ENCODE measurements around the gene BCL2. TPM values are rescaled to one million over a fixed set of nuclear protein-coding genes. Genes with fewer than 3 reads are reported as not detected.

Gene BCL2
- total RNA-seq, 1 experiment from 2014 or later: 1.5 TPM

DNA sequence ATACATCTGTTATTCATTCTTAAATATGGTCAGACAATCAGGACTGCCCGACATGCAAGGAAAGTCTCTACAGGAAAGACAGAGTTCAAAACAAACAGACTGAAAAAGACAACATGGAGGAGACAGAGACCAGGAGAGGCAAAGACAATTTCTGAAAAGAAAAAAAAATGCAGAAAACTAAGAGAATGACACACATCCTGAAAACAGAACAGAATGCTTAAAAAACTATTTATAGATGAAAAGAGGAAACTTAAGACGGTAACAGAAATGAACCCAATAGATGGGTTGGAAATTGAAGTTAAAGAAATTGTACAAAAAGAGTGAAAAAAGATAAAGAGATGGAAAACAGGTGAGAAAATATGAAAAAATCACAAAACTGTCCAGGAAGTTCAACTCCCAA, 95.7 kb downstream of the BCL2 start:
- no peaks in the 10 kb centered on the region for H3K36me3 ChIP-seq (ENCODE audit: low read depth, low read length)
- peaks cover 3% of the 10 kb centered on the region; the same call in 1 of the 2 replicates for H3K27me3 ChIP-seq (ENCODE audit: low read length)
- H3K79me2 ChIP-seq (ENCODE audit: low read length): no peaks in the 10 kb centered on the region
- no peaks in the 10 kb centered on the region for H3K9me3 ChIP-seq (ENCODE audit: low read length)
- ChIA-PET CTCF (no interaction called here), POLR2A (ENCODE audit: unreplicated experiment) (no interaction called here)
- BruUV-seq (replicated peaks): no TSS peak
- H3K4me1 ChIP-seq (ENCODE audit: insufficient read depth, low read length): no peaks in the 10 kb centered on the region
- H3K9me2 ChIP-seq (replicated peaks; ENCODE audit: low read length): no peaks in the 10 kb centered on the region
- no peaks in the 10 kb centered on the region for H3F3A ChIP-seq (ENCODE audit: low read length, unreplicated experiment)
- H2AFZ ChIP-seq (ENCODE audit: low read length): no peak overlapping the region
- TF ChIP-seq CTCF (conservative IDR thresholded peaks at IDR 0.05; ENCODE audit: low read depth, low read length) (no peak), EZH2 (IDR thresholded peaks at IDR 0.05; ENCODE audit: low read length, unreplicated experiment) (no peak), EZH2phosphoT487 (IDR thresholded peaks at IDR 0.05; ENCODE audit: borderline replicate concordance, low read length) (no peak)
- H3K4me3 ChIP-seq (ENCODE audit: low read length): no peak overlapping the region
- intact Hi-C loops (cut with micrococcal nuclease): no loop called here
- H4K20me1 ChIP-seq (ENCODE audit: low read length): no peaks in the 10 kb centered on the region
- H3K4me2 ChIP-seq (ENCODE audit: low read length): no peak overlapping the region
- DNase-seq (no peak), ATAC-seq (no peak)
- H3K9ac ChIP-seq (ENCODE audit: low read length): no peak overlapping the region
- no peak overlapping the region for H3K27ac ChIP-seq (ENCODE audit: low read length)

DNA sequence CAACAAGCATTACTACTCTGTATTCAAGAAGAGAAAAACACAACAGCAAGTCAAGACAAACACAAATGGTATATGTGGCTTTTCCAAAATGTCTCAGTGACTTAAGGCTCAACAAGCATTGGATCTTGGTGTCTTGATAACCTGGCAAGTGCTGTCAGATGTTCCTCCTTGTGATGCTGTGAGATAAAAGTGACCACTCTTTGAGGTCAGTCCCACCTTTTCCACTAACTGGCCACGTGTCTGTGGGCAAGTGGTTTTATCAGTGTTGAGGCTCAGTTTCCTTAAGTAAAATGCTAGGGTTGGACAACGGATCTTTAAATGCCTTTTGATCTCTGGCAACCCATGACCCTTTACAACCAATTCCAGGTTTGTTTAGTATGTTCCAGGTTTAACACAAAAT, 98.7 kb downstream of the BCL2 start:
- Histone ChIP-seq H3K9ac (ENCODE audit: low read length) (no peak overlapping the region), H3F3A (ENCODE audit: low read length, unreplicated experiment) (no peaks in the 10 kb centered on the region), H4K20me1 (ENCODE audit: low read length) (no peaks in the 10 kb centered on the region), H3K27me3 (ENCODE audit: low read length) (peaks cover 3% of the 10 kb centered on the region; the same call in 1 of the 2 replicates), H3K4me3 (ENCODE audit: low read length) (no peak overlapping the region), H3K27ac (ENCODE audit: low read length) (no peak overlapping the region), H3K79me2 (ENCODE audit: low read length) (no peaks in the 10 kb centered on the region), H3K9me2 (replicated peaks; ENCODE audit: low read length) (no peaks in the 10 kb centered on the region), H2AFZ (ENCODE audit: low read length) (no peak overlapping the region), H3K4me1 (ENCODE audit: insufficient read depth, low read length) (no peaks in the 10 kb centered on the region), H3K36me3 (ENCODE audit: low read depth, low read length) (no peaks in the 10 kb centered on the region), H3K4me2 (ENCODE audit: low read length) (no peak overlapping the region), H3K9me3 (ENCODE audit: low read length) (no peaks in the 10 kb centered on the region)
- BruUV-seq (replicated peaks): no TSS peak
- ATAC-seq (no peak), DNase-seq (no peak)
- no peak for TF ChIP-seq EZH2 (IDR thresholded peaks at IDR 0.05; ENCODE audit: low read length, unreplicated experiment)
- TF ChIP-seq CTCF (conservative IDR thresholded peaks at IDR 0.05; ENCODE audit: low read depth, low read length): no peak
- no peak for TF ChIP-seq EZH2phosphoT487 (IDR thresholded peaks at IDR 0.05; ENCODE audit: borderline replicate concordance, low read length)
- CTCF ChIA-PET: no interaction called here
- POLR2A ChIA-PET (ENCODE audit: unreplicated experiment): no interaction called here
- intact Hi-C loops (cut with micrococcal nuclease): no loop called here

- Histone ChIP-seq H3K4me1 (ENCODE audit: insufficient read depth, low read length) (no peaks in the 10 kb centered on the region), H3K4me3 (ENCODE audit: low read length) (no peak overlapping the region), H3K79me2 (ENCODE audit: low read length) (no peaks in the 10 kb centered on the region), H3K4me2 (ENCODE audit: low read length) (no peak overlapping the region), H3K9me2 (replicated peaks; ENCODE audit: low read length) (no peaks in the 10 kb centered on the region), H3K9me3 (ENCODE audit: low read length) (no peaks in the 10 kb centered on the region), H3K27me3 (ENCODE audit: low read length) (peaks cover 3% of the 10 kb centered on the region; the same call in 1 of the 2 replicates), H3K36me3 (ENCODE audit: low read depth, low read length) (no peaks in the 10 kb centered on the region), H3F3A (ENCODE audit: low read length, unreplicated experiment) (no peaks in the 10 kb centered on the region), H2AFZ (ENCODE audit: low read length) (no peak overlapping the region), H3K27ac (ENCODE audit: low read length) (no peak overlapping the region), H4K20me1 (ENCODE audit: low read length) (no peaks in the 10 kb centered on the region), H3K9ac (ENCODE audit: low read length) (no peak overlapping the region)
- BruUV-seq (replicated peaks): no TSS peak
- no peak for ATAC-seq
- TF ChIP-seq EZH2 (IDR thresholded peaks at IDR 0.05; ENCODE audit: low read length, unreplicated experiment): no peak
- TF ChIP-seq CTCF (conservative IDR thresholded peaks at IDR 0.05; ENCODE audit: low read depth, low read length): no peak
- no peak for TF ChIP-seq EZH2phosphoT487 (IDR thresholded peaks at IDR 0.05; ENCODE audit: borderline replicate concordance, low read length)
- intact Hi-C loops (cut with micrococcal nuclease): no loop called here
- ChIA-PET CTCF (no interaction called here), POLR2A (ENCODE audit: unreplicated experiment) (no interaction called here)
- DNase-seq: no peak
These were observed 101.1 kb downstream of the BCL2 start for GRCh38 chr18:63218472-63218871.
